ENCODE results near the gene NEU2. TPM values are rescaled to one million over a fixed set of nuclear protein-coding genes. Genes with fewer than 3 reads are reported as not detected.
"Not testable (repeated sequence)": the region's sequence is repeated elsewhere in the genome, so short reads cannot be mapped to it uniquely, and the experiment has no call there.

NEU2 gene
- total RNA-seq, 1 donor from 2014 or later: not detected

DNA sequence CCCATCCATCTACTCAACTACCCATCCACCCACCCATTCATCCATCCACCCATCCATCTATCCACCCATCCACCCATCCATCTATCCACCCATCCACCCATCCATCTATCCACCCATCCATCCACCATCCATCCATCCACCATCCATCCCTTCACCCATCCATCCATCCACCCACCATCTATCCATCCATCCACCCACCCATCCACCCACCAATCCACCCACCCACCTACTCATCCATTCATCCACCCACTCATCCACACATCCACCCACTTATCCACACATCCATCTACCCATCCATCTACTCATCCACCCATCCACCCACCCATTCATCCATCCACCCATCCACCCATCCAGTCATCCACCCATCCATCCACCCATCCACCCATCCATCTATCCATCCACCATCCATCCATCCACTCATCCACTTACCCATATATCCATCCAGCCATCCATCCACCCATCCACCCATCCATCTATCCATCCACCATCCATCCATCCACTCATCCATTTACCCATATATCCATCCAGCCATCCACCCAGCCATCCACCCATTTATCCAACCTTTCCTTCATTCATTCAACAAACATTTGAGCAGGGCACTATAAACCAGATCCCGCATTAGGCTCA, 17.3 kb upstream of the NEU2 start:
- POLR2A ChIA-PET: no interaction called here
- Mint-ChIP-seq H3K27ac (no peak overlapping the region), H3K36me3 (ENCODE audit: low read depth) (no peaks in the 10 kb centered on the region), H3K27me3 (peaks cover 3% of the 10 kb centered on the region), H3K4me1 (peaks cover 6% of the 10 kb centered on the region), H3K4me3 (no peak overlapping the region), H3K9me3 (peaks cover 2% of the 10 kb centered on the region)
- ATAC-seq (ENCODE audit: low read depth) (no peak), DNase-seq (no peak)
- CTCF ChIA-PET: no interaction called here
- intact Hi-C loops (cut with micrococcal nuclease): no loop called here
- TF ChIP-seq, protein P1, sequence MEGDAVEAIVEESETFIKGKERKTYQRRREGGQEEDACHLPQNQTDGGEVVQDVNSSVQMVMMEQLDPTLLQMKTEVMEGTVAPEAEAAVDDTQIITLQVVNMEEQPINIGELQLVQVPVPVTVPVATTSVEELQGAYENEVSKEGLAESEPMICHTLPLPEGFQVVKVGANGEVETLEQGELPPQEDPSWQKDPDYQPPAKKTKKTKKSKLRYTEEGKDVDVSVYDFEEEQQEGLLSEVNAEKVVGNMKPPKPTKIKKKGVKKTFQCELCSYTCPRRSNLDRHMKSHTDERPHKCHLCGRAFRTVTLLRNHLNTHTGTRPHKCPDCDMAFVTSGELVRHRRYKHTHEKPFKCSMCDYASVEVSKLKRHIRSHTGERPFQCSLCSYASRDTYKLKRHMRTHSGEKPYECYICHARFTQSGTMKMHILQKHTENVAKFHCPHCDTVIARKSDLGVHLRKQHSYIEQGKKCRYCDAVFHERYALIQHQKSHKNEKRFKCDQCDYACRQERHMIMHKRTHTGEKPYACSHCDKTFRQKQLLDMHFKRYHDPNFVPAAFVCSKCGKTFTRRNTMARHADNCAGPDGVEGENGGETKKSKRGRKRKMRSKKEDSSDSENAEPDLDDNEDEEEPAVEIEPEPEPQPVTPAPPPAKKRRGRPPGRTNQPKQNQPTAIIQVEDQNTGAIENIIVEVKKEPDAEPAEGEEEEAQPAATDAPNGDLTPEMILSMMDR (IDR thresholded peaks at IDR 0.05): no peak

DNA sequence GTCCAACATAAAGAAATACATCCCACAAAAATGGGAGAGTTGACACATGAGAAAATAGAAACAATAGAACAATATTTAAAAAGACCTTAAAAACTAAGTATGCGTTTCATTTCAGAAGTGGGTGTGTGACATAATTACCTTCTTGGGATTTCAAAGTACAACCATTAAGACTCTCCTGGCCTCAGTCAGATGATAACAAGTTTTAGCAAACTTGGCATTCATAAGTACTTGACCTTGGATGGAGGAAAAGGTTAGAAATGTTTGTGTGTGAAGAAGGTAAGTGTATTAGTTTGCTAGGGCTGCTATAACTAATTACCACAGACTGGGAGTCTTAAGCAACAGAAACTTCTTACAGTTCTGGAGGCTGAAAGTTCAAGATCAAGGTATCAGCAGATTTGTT, 14.5 kb upstream of the NEU2 start:
- ChIA-PET CTCF (no interaction called here), POLR2A (no interaction called here)
- TF ChIP-seq, protein P1 (IDR thresholded peaks at IDR 0.05): no peak
- Mint-ChIP-seq H3K4me1 (no peaks in the 10 kb centered on the region), H3K36me3 (ENCODE audit: low read depth) (no peaks in the 10 kb centered on the region), H3K9me3 (peaks cover 2% of the 10 kb centered on the region), H3K27ac (no peak overlapping the region), H3K27me3 (peaks cover 3% of the 10 kb centered on the region), H3K4me3 (no peak overlapping the region)
- intact Hi-C loops (cut with micrococcal nuclease): no loop called here
- ATAC-seq (ENCODE audit: low read depth): no peak
- no peak for DNase-seq

DNA sequence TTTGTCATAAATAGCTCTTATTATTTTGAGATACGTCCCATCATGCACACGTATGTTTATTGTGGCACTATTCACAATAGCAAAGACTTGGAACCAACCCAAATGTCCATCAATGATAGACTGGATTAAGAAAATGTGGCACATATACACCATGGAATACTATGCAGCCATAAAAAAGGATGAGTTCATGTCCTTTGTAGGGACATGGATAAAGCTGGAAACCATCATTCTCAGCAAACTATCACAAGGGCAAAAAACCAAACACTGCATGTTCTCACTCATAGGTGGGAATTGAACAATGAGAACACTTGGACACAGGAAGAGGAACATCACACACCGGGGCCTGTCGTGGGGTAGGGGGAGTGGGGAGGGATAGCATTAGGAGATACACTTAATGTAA, 12.9 kb upstream of the NEU2 start:
- intact Hi-C loops (cut with micrococcal nuclease); ATAC-seq (ENCODE audit: low read depth); H3K27ac Mint-ChIP-seq; H3K27me3 Mint-ChIP-seq; CTCF ChIA-PET; H3K9me3 Mint-ChIP-seq; H3K4me3 Mint-ChIP-seq; DNase-seq; POLR2A ChIA-PET; H3K4me1 Mint-ChIP-seq; H3K36me3 Mint-ChIP-seq (ENCODE audit: low read depth): not testable (repeated sequence)

DNA sequence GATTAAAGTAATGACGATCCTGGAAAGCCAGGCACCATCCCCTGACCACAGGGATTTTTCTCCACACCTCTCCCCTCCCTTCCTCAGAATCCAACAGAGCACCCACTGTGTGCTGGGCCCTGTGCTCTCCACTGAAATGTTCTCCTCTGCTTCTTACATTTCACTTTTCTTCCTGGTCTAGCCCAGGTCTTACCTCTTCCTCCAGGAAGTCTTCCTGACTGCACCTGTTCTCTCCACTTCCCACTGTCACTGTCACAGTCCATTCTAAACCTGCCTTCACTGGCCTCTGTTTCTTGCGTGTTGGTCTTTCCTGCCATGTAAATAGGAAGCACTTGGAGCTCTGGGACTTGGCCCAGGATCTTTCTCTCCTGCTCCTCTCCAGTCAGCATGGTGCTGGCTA, 12.0 kb upstream of the NEU2 start:
- POLR2A ChIA-PET: no interaction called here
- H3K36me3 Mint-ChIP-seq (ENCODE audit: low read depth): no peaks in the 10 kb centered on the region
- H3K4me1 Mint-ChIP-seq: no peaks in the 10 kb centered on the region
- H3K9me3 Mint-ChIP-seq: peaks cover 2% of the 10 kb centered on the region
- H3K27me3 Mint-ChIP-seq: peaks cover under 1% of the 10 kb centered on the region
- ATAC-seq (ENCODE audit: low read depth): no peak
- DNase-seq: no peak
- CTCF ChIA-PET: no interaction called here
- H3K4me3 Mint-ChIP-seq: no peak overlapping the region
- intact Hi-C loops (cut with micrococcal nuclease): no loop called here
- TF ChIP-seq, protein P1 (IDR thresholded peaks at IDR 0.05): no peak
- no peak overlapping the region for H3K27ac Mint-ChIP-seq

DNA sequence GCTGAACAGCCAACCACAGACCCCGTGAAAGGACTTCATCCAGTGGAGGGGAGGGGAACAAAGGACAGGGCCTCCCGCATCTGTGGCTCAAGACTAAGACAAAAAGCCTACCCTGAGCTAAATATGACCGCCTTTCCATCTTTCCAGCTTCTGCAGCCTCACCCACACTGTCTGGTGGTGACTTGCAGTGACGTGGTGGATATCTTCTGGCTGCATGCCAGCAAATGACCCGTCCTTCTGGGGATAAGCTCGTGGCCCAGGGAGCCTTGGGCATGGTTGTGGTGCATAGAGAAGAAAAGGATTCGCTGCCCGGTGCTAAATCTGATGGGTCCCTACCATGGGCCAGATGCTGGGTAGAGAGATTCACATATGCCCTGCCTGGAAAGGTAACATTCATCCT, 10.7 kb upstream of the NEU2 start:
- intact Hi-C loops (cut with micrococcal nuclease): no loop called here
- H3K9me3 Mint-ChIP-seq: peaks cover 2% of the 10 kb centered on the region

More for the DNA sequence above, 10.7 kb upstream of the NEU2 start:
- TF ChIP-seq, protein P1 (IDR thresholded peaks at IDR 0.05): no peak
- no peak overlapping the region for H3K4me3 Mint-ChIP-seq
- ChIA-PET CTCF (no interaction called here), POLR2A (no interaction called here)
- H3K36me3 Mint-ChIP-seq (ENCODE audit: low read depth): no peaks in the 10 kb centered on the region
- DNase-seq (no peak), ATAC-seq (ENCODE audit: low read depth) (no peak)
- no peaks in the 10 kb centered on the region for H3K27me3 Mint-ChIP-seq
- no peak overlapping the region for H3K27ac Mint-ChIP-seq
- H3K4me1 Mint-ChIP-seq: no peaks in the 10 kb centered on the region
